ENCODE measurements around the gene STPG2. TPM values are rescaled to one million over a fixed set of nuclear protein-coding genes. Genes with fewer than 3 reads are reported as not detected.

The STPG2 gene
- total and polyA plus RNA-seq, 9 donors: 0.06 to 1.3 (median 0.53) TPM; not detected in 1

- Histone ChIP-seq H3K9me3 (no peaks in the 10 kb centered on the region), H3K27me3 (no peaks in the 10 kb centered on the region), H3K4me1 (ENCODE audit: insufficient read depth) (no peaks in the 10 kb centered on the region), H3K36me3 (no peaks in the 10 kb centered on the region), H3K4me3 (no peak overlapping the region), H3K27ac (no peak overlapping the region)
- TF ChIP-seq POLR2A (IDR thresholded peaks at IDR 0.05) (no peak), EP300 (IDR thresholded peaks at IDR 0.05) (no peak), CTCF (IDR thresholded peaks at IDR 0.05) (no peak)
- no peak for DNase-seq
- WGBS, 3 donors: 53 to 69% (median 60%) methylated on average over 1 of the region's 1 CpG
- intact Hi-C loops (cut with DNase I): no loop called here
Observed at GRCh38 chr4:97770222-97770621, 373.1 kb downstream of the STPG2 start.

- WGBS, 3 donors: 3% methylated on average over 1 of the region's 1 CpG
- no peaks in the 10 kb centered on the region for H3K4me1 ChIP-seq (ENCODE audit: insufficient read depth)
- H3K27me3 ChIP-seq: no peaks in the 10 kb centered on the region
- no peaks in the 10 kb centered on the region for H3K9me3 ChIP-seq
- no peak overlapping the region for H3K27ac ChIP-seq
- H3K36me3 ChIP-seq: no peaks in the 10 kb centered on the region
- TF ChIP-seq CTCF (IDR thresholded peaks at IDR 0.05): no peak
- TF ChIP-seq EP300 (IDR thresholded peaks at IDR 0.05): no peak
- no peak for TF ChIP-seq POLR2A (IDR thresholded peaks at IDR 0.05)
- intact Hi-C loops (cut with DNase I): no loop called here
- no peak for DNase-seq
- H3K4me3 ChIP-seq: no peak overlapping the region
Observed at GRCh38 chr4:97762115-97762512, 381.2 kb downstream of the STPG2 start.

- no peak for DNase-seq
- Histone ChIP-seq H3K4me3 (no peak overlapping the region), H3K27me3 (no peaks in the 10 kb centered on the region), H3K9me3 (no peaks in the 10 kb centered on the region), H3K4me1 (ENCODE audit: insufficient read depth) (no peaks in the 10 kb centered on the region), H3K27ac (no peak overlapping the region), H3K36me3 (no peaks in the 10 kb centered on the region)
- intact Hi-C loops (cut with DNase I): no loop called here
- no peak for TF ChIP-seq POLR2A (IDR thresholded peaks at IDR 0.05)
- TF ChIP-seq EP300 (IDR thresholded peaks at IDR 0.05): no peak
- no peak for TF ChIP-seq CTCF (IDR thresholded peaks at IDR 0.05)
- 44 to 48% (median 47%) methylated on average over 2 of the region's 2 CpGs for WGBS, 3 donors
Observed at GRCh38 chr4:97761445-97762114, 381.7 kb downstream of the STPG2 start.

GRCh38 chr4:97759785-97760184, 383.5 kb downstream of the STPG2 start:
- H3K4me1 ChIP-seq (ENCODE audit: insufficient read depth): no peaks in the 10 kb centered on the region
- DNase-seq: no peak
- H3K27ac ChIP-seq: no peak overlapping the region
- H3K9me3 ChIP-seq: no peaks in the 10 kb centered on the region
- no peak for TF ChIP-seq EP300 (IDR thresholded peaks at IDR 0.05)
- TF ChIP-seq POLR2A (IDR thresholded peaks at IDR 0.05): no peak
- no peak for TF ChIP-seq CTCF (IDR thresholded peaks at IDR 0.05)
- whole genome bisulfite sequencing, 3 donors: 93 to 96% (median 95%) methylated on average over 2 of the region's 2 CpGs
- intact Hi-C loops (cut with DNase I): no loop called here
- no peaks in the 10 kb centered on the region for H3K36me3 ChIP-seq
- no peak overlapping the region for H3K4me3 ChIP-seq
- no peaks in the 10 kb centered on the region for H3K27me3 ChIP-seq

All from ovary (tissue), 9 donors.